ENCODE measurements around the gene GRM8.
"Not testable (repeated sequence)": the region's sequence is repeated elsewhere in the genome, so short reads cannot be mapped to it uniquely, and the experiment has no call there.

The GRM8 gene

GRCh38 chr7:126685018-126685573, 567.6 kb downstream of the GRM8 start:
- no peak for DNase-seq (ENCODE audit: low read depth in 4 of 4, low spot score in 1 of 4)

GRCh38 chr7:126682176-126682575, 570.6 kb downstream of the GRM8 start:
- DNase-seq (ENCODE audit: low read depth in 4 of 4, low spot score in 1 of 4), result no peak

GRCh38 chr7:126668762-126669161, 584.0 kb downstream of the GRM8 start:
- DNase-seq (ENCODE audit: low read depth in 4 of 4, low spot score in 1 of 4), result not testable (repeated sequence)

DNA sequence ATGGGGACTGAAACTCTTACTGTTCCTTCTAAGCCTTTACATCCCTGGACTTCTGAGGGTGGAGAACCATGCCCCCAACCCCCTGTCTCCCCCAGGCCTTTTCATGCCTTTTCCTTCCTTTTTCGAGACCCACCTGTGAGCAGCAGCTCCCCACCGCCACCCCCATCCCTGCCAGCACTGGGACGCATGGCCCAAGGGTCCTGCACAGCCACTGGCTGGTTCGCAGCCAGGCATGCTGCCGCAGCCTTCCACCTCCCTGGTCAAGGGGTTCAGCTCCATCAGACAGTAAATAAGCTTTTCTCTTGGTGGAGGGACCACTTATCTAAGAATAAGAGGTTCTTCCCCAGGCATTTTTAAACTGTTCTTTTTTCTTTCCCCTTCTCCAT, 584.4 kb downstream of the GRM8 start:
- no peak for DNase-seq (ENCODE audit: low read depth in 4 of 4, low spot score in 1 of 4)

DNA sequence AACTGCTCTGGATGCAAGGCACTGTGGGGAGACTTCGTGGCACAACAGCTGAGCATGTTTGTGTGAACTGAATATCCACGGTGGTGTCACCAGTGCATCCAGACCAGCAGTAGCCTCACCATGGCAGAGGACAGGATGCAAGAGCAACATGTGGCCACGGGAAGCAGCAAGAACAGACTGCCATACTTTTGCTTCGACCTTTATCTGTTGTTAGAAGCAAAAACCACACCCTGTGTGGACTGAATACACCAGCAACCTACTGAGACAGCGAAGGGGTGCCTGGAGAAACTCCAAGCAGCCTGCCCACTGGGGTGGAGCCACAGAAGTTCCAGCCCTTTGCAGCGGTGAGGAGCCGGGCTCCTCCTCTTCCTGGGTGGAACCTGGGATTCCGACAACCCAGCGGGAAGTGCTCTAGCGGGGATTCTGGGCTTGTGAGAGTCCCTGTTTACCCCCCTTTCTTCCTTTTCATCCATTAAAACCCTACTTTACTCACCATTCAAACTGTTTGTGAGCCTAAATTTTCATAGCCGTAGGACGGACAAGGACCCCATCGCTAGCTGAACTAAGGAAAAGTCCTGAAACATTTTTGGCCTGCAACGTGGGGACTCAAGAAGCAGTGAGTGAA, 584.9 kb downstream of the GRM8 start:
- DNase-seq (ENCODE audit: low read depth in 4 of 4, low spot score in 1 of 4), result no peak

DNA sequence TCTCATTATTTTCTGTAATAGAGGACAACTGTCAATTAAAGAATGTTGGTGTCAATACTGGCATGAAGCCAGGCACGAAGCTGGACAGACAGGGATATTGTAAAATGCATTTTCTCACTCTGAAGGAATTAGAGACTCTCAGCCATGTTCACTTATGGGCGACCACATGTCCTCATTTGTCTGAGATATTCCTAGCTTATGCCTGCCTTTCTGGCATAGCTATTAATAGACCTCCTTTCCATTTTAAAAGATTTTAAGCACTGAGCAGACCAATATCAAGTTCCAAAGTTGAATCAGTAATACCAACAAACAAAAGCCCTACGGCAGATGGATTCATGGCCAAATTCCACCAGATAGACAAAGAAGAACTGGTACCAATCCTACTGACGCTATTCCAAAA, 589.9 kb downstream of the GRM8 start:
- no peak for DNase-seq (ENCODE audit: low read depth in 4 of 4, low spot score in 1 of 4)

DNA sequence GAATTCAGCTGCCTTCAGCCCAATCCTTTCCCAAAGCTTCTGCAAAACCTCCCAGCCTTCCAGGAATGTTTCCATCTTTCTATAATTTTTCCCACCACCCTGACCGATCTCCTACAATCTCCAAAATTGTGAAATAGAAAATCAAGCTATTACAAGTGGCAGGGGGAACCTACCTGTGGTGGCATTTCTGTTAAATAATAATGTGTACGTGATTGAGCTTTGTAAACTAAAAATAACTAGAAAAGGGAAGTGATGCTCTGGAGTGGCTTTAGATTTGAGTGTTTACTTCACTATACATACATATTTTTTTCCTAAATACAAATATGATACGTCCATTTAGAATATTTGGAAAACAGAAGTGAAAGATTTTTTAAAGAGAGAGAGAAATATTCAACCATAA, 593.6 kb downstream of the GRM8 start:
- no peak for DNase-seq (ENCODE audit: low read depth in 4 of 4, low spot score in 1 of 4)

- no peak for DNase-seq (ENCODE audit: low read depth in 4 of 4, low spot score in 1 of 4)
Measured at GRCh38 chr7:126658684-126659083, 594.1 kb downstream of the GRM8 start.

GRCh38 chr7:126657599-126658358, 595.0 kb downstream of the GRM8 start:
- no peak for DNase-seq (ENCODE audit: low read depth in 4 of 4, low spot score in 1 of 4)

DNA sequence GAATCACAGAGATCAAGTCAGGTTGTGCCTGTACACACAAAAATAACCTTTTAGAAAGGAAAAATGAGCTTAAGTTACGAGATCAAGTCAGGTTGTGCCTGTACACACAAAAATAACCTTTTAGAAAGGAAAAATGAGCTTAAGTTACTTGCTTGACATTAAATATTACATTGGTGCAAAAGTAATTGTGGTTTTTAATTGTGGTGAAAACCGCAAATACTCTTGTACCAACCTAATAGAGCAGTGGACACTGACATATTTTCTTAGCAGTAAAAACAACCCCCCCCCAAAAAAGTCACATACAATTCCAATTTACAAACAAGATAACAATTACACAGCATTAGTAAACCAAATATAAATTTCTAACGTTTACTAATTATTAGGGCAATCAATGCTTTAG, 595.6 kb downstream of the GRM8 start:
- DNase-seq (ENCODE audit: low read depth in 4 of 4, low spot score in 1 of 4), result no peak

GRCh38 chr7:126656165-126656564, 596.6 kb downstream of the GRM8 start:
- DNase-seq (ENCODE audit: low read depth in 4 of 4, low spot score in 1 of 4), result no peak

DNA sequence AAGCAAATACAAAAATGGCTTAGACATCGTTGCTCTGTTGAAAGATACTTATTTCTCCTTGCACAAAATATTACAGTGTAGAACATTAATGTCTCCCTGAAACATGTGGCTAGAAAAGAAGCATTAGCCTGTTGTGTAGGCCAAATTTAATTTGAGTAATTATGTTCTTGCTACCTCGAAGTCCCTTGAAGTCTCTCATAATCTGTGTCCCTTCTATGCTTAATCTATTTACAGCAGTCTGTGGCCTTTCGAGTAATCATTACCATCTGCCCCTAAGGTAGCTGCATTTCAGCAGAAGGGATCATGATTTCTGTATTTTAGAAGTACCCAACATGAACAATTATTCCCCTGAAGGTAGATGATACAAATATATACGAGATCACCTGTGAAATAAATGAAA, 615.2 kb downstream of the GRM8 start:
- DNase-seq (ENCODE audit: low read depth in 4 of 4, low spot score in 1 of 4), result no peak

GRCh38 chr7:126635545-126635944, 617.2 kb downstream of the GRM8 start:
- no peak for DNase-seq (ENCODE audit: low read depth in 4 of 4, low spot score in 1 of 4)

GRCh38 chr7:126608339-126608776, 644.4 kb downstream of the GRM8 start:
- no peak for DNase-seq (ENCODE audit: low read depth in 4 of 4, low spot score in 1 of 4)

GRCh38 chr7:126606331-126606730, 646.4 kb downstream of the GRM8 start:
- no peak for DNase-seq (ENCODE audit: low read depth in 4 of 4, low spot score in 1 of 4)

DNA sequence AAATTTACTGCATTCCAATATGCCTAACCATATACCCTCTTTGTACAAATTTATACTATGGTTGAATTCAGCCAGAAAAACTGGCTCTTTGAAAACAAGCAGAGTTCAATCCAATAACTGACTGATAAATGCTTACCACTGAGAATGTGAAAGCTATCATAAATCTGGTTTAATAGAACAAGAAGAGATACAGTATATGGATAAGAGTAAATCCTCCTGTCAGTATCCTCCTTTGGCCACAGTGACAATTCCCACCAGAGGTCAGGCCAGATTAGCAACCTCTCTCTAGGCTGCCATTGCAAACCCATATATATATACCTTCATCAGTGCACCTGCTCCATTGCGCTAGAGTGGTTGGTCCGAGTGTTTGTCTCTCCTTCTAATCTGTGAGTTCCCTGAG, 647.2 kb downstream of the GRM8 start:
- DNase-seq (ENCODE audit: low read depth in 4 of 4, low spot score in 1 of 4), result no peak

- DNase-seq (ENCODE audit: low read depth in 4 of 4, low spot score in 1 of 4), result no peak
Measured at GRCh38 chr7:126605056-126605455, 647.7 kb downstream of the GRM8 start.

- no peak for DNase-seq (ENCODE audit: low read depth in 4 of 4, low spot score in 1 of 4)
Measured at GRCh38 chr7:126589068-126589684, 663.6 kb downstream of the GRM8 start.

DNA sequence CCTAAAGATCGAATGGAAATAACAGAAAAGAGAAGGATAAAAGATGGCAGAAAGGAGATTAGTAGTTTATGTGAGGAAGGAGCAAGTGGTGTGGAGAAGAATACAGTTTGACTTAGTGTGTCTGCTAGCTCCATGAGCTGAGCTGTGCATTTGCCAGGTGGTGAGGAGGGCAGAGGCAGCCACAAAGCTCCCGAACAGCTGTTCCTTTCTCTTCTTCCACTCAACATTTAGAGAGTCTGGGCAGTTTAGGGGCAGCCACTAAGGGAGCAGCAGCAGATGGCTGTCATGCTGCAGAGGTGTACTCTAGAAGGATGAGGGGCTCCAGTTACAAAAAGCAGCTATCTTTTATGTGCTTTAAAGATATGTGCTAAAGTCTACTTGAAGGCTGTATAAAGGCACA, 674.4 kb downstream of the GRM8 start:
- DNase-seq (ENCODE audit: low read depth in 4 of 4, low spot score in 1 of 4), result no peak

DNA sequence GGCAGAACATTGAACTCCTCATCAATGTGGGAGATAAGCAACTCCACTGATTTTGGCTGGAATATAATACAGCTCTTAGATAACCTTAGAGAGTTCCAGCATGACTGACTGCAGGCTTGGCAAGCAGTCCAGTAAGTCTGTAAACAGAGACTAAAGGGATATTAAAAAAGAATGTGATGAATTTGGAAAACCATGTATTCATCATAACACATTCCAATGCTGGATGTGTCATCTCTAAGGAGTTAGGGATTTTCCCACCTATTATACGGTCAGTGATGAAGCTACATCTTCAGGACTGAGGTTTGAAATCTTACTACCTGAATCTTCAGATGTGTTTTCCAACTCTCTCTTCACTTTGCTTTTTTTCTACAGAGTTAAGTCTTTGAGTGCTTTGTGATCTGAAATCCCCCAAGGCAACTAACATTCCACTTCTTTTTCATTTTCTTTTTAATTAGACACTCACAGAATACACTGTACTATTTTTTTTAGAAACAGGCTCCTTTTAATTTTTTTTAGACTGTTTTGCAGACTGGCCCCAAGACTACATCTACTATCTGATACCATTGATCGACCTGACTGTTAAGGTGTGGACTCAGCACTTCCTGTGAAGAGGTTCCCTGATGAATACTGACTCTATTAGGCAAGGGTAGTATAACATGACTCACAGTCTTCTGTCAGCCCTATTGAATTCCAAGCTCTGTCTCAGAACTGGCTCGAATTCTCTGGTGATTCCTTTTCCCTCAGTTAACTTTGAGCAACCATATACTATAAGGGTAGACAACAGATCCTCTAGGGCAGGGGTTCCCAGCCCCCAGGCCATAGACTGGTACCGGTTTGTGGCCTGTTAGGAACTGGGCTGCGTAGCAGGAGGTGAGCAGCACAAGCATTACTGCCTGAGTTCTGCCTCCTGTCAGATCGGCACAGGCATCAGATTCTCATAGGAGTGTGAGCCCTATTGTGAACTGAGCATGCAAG, 678.2 kb downstream of the GRM8 start:
- DNase-seq (ENCODE audit: low read depth in 4 of 4, low spot score in 1 of 4), result no peak

GRCh38 chr7:126570845-126571244, 681.9 kb downstream of the GRM8 start:
- DNase-seq (ENCODE audit: low read depth in 4 of 4, low spot score in 1 of 4), result no peak
